HG03460 (cell line): ENCODE measurements around the gene ARHGAP23.

Experiments used
- ATAC-seq: cut with Tn5 transposase; IDR thresholded peaks from one replicate; pipeline ENCODE4 v1.9.1; 2021; ENCODE audit not compliant: unreplicated experiment

Gene ARHGAP23

DNA sequence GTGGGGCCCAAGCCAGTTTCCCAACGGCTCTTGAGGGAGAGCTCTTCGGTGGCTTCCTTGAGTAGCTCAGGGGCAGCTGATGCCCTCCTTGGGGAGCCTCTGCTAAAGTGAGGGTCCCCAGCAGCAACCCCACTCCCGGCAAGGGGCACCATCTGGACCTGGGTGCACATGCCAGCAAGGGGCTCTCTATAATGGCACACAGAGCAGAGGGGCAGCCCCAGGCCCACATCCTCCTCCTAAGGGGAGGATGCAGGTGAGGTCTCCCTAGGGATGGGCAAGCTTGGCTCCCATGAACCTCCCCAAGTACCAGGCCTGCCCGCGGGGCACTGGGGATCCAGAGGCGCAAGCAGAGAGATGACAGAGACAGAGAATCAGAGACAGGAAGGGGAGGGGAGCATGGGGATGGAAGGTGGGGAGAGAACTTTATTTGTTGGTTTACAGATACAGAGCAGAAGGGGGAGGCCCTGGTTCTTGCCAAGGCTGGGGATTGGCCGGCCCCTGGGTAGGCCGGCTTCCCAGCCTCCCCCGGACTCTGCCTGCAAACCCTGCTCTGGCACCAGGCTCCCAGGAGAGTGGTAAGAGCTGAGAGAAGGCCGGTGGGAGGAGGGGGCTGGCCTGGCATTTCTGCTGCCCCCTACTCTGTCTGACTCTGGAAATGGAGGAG, 116.0 kb downstream of the ARHGAP23 start:
- ATAC-seq, result no peak

DNA sequence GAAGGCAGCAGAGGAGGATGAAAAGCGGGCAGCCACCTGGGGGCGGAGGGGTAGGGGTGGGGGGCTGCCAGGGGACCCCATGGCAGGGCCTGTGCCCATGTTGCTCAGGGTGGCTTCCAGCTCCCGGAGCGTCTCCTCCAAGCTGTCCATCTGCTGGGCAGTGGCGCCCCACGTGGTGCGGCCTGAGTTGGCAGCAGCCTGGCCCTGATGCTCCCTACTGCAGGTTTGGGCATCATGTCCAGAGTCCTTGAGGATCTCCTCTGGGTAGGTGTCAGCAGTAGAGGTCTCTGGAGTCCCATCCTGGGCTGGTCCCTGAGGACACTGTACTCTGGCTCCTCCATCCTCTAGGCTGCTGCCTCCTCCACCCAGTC, 116.6 kb downstream of the ARHGAP23 start:
- no peak for ATAC-seq

- ATAC-seq, result no peak
These were observed 117.4 kb downstream of the ARHGAP23 start for GRCh38 chr17:38545531-38546225.

DNA sequence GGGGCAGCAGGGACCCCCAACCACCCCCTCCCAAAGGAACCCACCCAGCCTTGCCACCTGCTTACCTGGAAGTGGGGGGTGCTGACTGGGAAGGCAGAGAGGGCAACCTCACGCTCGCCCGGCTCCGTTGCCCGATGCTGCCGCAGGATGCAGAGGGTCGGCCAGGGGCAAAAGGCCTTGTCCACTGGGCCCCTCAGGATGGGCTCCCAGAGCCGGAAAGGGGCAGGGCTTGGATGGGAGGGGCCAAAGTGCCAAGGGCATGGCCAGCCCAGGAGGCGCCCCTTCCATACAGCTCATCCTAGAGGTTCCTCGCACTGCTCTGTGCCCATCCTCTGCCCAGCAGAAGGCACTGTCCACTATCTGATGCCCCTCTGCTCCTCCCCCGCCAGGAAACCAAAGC, 118.1 kb downstream of the ARHGAP23 start:
- ATAC-seq, result no peak

DNA sequence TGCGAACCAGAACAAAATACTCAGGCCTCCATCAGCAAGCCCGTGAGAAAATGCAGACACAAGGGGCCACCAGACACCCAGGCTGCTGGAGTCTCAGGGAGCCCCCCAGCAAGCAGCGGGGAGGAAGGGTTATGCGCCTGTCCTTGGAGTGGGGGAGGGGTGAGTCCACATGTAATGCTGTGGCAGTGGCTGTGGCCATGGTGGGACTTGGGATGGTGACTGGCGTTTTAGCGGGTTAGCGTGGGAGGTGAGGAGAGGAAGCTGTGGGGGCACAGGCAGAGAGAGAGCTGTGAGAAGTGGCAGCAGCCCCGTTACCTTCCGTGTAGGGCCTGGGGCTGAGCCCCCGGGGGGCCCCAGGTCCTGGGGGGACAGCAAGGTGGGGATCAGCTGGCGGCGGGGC, 119.2 kb downstream of the ARHGAP23 start:
- ATAC-seq, result no peak

DNA sequence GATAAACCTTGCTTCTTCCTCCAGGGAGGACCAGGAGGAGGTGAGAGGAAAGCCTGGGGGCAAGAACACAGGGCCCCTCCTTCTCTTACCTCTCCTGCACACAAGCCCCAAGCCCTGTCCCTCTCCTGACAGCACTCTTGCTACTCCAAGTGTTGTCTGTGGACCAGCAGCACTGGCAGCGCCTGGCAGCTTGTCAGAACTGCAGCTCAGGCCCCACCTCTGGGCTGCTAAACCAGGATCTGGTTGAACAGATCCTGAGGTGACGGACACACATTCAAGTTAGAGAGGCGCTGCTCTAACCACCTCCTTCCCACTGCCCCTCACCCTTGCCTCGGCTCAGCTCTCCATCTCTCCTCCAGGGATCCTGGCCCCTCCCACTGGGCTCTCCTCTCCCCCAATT, 121.0 kb downstream of the ARHGAP23 start:
- ATAC-seq, result no peak

DNA sequence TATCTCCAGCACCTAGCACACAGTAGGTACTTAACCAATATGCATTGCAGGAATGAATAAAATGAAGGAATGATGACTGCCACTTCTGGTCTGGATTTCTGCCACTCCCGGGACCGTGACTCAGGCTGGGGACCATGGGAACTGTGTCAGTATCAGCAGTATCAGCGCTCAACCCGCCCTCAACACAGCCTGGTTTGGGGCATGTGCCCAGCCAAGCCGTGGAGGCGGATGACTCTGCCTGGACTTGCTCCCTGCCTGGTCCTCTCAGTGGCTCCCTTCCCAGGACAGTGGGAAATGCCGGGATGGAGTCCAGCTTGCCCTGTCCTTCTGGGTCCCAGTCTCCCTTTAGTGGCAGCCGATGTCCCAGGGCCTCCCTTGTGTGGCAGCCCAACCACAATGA, 122.4 kb downstream of the ARHGAP23 start:
- no peak for ATAC-seq

DNA sequence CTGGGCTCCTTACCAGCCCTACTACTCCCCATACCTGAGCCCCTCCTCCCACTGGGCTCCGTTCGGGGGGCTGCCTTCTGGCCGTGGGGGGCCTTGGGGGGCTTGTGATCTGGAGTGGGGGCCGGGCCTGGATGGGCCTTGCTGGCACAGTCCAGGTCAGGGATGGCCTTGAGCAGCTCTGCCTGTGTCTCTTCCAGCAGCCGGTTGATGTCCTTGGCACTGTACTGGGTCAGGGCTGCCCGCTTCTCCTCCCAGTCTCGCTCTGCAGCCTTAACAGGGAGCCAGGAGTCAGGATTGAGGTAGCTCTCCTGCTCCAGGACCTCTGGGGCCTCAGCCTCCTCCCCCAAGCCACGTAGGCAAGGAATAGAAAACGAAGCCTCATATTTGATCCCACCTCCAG, 122.9 kb downstream of the ARHGAP23 start:
- ATAC-seq, result no peak

DNA sequence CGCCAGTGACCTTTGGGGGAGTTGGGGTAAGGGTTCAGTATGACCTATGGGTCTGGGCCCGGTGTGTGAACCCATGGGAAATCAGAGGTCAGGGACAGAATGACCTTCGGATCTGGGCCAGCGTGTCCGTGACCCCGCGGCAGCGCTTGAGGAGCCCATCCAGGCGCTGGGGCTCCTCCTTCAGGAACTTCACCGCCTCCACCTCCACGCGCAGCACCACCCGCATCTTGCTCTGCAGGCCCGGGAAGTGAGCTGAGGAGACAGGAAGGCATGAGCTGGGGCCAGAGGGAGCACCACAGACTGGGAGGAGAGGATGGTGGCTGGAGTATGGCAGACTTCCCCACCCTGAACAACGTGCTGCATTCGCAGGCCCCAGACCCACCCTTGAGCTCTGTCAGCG, 124.1 kb downstream of the ARHGAP23 start:
- no peak for ATAC-seq

DNA sequence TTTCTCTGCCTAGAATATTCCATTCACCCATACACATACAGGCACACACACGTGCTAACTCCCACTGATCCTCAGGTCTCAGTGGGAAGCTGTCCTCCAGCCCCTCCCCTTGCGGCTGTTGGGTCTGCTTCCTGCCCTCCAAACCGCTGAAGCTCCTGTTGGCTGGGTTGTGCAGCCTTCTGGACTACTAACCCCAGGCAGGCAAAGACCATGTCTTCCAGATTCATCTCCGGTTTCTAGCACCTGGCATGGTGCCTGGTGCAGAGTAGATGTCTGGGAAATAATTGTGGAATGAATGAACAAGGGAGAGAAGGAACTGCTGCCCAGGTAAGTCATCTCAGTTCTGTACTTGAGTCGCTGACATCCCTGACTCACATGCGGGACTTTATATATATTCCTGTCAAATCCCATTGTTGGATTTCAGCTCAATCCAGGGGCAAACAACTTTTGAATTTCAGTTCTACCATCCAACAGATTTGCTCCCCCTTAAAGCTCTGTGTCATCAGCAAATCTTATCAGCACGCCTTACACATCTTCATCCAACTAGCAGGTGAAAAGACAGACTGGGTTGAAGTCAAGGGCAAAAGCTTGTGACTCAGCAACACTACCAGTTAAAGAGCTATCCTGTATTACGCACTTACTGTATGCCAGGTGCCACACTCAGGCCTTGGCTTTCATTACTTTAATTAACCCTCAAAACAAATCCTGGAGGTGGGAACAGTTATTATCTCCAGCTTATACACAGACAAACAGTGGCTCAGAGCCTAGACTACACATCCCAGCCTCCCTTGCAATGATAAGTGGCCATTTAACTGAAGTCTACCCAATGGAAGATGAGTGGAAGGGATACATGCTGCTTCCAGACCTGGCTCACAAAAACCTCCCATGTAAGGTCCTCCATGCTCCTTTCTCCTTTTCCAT, 126.4 kb downstream of the ARHGAP23 start:
- ATAC-seq, result no peak

GRCh38 chr17:38556239-38556638, 128.0 kb downstream of the ARHGAP23 start:
- ATAC-seq, result no peak

- no peak for ATAC-seq
These were observed 129.1 kb downstream of the ARHGAP23 start for GRCh38 chr17:38557396-38557795.

GRCh38 chr17:38557836-38558727, 129.8 kb downstream of the ARHGAP23 start:
- peak; percentile 64 for ATAC-seq

- peak; percentile 9 for ATAC-seq
These were observed 130.4 kb downstream of the ARHGAP23 start for GRCh38 chr17:38558728-38559050.

DNA sequence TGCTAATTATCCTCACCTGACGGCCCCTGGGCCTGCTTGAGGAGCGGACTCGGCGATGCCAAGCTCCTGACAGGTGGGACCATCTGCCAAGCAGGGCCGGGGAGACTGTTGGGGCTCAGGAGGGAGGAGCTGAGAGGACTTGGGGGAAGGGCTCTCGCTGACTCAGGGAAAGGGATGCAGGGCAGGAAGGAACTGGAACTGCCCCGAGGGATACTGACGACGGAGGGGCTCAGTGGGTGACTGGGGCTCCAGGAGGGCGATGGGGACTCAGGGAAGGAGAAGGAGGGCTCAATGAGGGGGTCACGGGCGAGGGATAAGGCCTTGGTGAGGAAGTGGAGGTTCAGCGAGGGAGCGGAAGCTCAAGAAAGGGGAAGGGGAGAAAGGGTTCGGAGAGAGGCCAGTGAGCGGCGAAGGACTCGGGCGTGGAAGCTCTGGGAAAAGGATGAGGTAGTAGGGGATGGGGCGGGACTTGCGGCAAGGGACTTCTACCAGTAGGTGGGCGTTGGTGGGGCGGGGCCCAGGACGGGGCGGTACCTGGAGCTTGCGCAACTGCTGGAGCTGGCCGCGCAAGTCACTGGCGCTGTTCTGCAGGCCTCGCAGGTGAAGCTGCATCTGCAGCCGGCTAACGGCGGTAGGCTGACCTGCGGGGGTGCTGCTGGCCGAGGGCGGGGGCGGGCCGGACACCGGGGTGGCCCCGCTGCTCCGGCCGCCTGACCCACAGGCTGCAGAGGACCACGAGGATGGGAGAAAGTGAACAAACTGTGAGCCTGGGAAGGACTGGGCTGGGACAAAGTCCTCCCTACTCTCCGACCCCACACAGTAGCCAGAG, 131.0 kb downstream of the ARHGAP23 start:
- peak; percentile 60 for ATAC-seq

- no peak for ATAC-seq
These were observed 131.6 kb downstream of the ARHGAP23 start for GRCh38 chr17:38559880-38560230.

DNA sequence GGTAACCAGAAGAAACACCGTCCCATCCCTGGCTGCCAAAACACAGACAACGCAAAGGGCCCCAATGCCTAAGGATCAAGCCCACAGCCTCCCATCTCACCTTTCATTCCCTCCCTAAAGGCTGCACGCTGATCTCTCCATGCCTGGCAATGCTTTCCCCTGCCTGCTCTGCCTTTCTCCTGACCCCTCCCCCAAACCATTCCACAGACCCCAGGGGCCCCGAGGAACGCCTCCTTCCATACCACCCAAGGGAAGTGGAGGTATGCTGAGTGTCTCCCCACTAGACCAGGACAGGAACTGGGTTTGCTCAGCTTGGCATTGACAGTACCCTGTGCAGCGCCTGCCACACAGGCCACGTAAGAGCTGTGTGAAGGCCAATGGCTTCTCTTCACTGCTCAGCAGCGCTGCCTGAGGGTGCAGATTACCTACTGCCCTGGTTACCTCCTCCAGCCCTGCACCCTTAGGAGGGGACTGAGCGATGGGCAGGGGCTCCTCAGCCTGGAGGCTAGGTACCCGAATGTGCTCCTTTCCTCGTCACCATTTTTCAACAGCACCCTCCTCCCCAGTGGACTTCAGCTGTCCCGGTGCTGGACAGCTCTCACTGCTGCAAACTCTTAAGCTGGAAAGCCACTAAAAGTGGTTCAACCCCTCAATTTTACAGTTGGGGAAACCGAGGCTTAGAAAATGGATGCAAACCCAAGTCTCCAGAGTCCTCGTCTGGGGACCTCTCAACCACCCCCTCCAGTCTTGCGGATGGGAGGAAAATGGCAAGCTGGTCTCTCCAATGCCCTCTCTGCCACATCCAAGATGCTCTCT, 132.4 kb downstream of the ARHGAP23 start:
- ATAC-seq, result no peak

- ATAC-seq, result no peak
These were observed 133.4 kb downstream of the ARHGAP23 start for GRCh38 chr17:38561416-38562214.
